ENCODE data around the gene PRUNE1. TPM values are rescaled to one million over a fixed set of nuclear protein-coding genes. Genes with fewer than 3 reads are reported as not detected.

The PRUNE1 gene
- total and polyA plus RNA-seq, 2 donors (not counting 1 experiment from before 2014, with no cell fraction given), result 6.3 to 16.6 TPM

DNA sequence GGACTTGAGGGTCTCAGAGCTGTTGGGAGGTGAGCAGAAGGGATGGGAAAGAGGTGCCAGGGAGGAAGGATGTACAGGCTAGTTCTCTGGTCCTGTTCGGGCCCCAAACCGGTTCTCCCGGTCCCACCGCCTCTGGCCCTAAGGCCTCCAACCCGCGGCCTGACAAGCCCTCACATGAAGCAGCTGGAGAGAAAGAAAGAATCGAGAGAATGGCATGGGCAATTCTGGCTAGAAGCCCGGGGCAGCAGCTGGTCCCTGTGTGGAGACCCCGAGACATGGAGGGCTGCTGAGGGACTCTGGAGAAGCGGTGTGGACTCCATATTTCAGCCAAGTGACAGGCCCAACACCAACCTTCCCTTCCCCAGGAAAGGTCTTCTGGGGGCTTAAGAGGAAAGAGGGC is 50.4 kb downstream of the PRUNE1 start:
- Histone ChIP-seq H3K4me2 (ENCODE audit: extremely low read depth, insufficient read depth, low read length) (peak overlapping the region; percentile 100), H3K27me3 (ENCODE audit: control insufficient read depth, insufficient read depth, low read length) (no peaks in the 10 kb centered on the region), H3K4me1 (ENCODE audit: control insufficient read depth, extremely low read depth, insufficient read depth, low read length) (peaks cover 15% of the 10 kb centered on the region), H3K9ac (ENCODE audit: insufficient read depth, low read length) (peak overlapping the region; percentile 97), H3K27ac (ENCODE audit: insufficient read depth, low read length) (peak overlapping the region; percentile 86), H3K4me3 (replicated peaks in 1 of 4; ENCODE audit: control extremely low read depth in 1 of 4, insufficient read depth in 1 of 4, low read depth in 3 of 4, low read length in 4 of 4) (peak overlapping the region; percentile 76 to 90 (median 82)), H4K20me1 (ENCODE audit: control insufficient read depth, extremely low read depth, insufficient read depth, low read length) (peaks cover 2% of the 10 kb centered on the region), H3K36me3 (ENCODE audit: control insufficient read depth, insufficient read depth, low read length) (peaks cover 18% of the 10 kb centered on the region), H3K79me2 (ENCODE audit: control insufficient read depth, insufficient read depth, low read length) (peaks cover 52% of the 10 kb centered on the region), H3K9me3 (ENCODE audit: control insufficient read depth, insufficient read depth, low read depth, low read length) (no peaks in the 10 kb centered on the region), H2AFZ (ENCODE audit: low read length) (no peak overlapping the region)
- TF ChIP-seq, protein P1, sequence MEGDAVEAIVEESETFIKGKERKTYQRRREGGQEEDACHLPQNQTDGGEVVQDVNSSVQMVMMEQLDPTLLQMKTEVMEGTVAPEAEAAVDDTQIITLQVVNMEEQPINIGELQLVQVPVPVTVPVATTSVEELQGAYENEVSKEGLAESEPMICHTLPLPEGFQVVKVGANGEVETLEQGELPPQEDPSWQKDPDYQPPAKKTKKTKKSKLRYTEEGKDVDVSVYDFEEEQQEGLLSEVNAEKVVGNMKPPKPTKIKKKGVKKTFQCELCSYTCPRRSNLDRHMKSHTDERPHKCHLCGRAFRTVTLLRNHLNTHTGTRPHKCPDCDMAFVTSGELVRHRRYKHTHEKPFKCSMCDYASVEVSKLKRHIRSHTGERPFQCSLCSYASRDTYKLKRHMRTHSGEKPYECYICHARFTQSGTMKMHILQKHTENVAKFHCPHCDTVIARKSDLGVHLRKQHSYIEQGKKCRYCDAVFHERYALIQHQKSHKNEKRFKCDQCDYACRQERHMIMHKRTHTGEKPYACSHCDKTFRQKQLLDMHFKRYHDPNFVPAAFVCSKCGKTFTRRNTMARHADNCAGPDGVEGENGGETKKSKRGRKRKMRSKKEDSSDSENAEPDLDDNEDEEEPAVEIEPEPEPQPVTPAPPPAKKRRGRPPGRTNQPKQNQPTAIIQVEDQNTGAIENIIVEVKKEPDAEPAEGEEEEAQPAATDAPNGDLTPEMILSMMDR (conservative IDR thresholded peaks at IDR 0.05 in 1 of 2, IDR thresholded peaks at IDR 0.05 in 1 of 2; ENCODE audit: low read depth in 1 of 2, low read length in 2 of 2), result no peak
- DNase-seq (ENCODE audit: low read depth in 2 of 2), result peak; percentile 18 to 27

DNA sequence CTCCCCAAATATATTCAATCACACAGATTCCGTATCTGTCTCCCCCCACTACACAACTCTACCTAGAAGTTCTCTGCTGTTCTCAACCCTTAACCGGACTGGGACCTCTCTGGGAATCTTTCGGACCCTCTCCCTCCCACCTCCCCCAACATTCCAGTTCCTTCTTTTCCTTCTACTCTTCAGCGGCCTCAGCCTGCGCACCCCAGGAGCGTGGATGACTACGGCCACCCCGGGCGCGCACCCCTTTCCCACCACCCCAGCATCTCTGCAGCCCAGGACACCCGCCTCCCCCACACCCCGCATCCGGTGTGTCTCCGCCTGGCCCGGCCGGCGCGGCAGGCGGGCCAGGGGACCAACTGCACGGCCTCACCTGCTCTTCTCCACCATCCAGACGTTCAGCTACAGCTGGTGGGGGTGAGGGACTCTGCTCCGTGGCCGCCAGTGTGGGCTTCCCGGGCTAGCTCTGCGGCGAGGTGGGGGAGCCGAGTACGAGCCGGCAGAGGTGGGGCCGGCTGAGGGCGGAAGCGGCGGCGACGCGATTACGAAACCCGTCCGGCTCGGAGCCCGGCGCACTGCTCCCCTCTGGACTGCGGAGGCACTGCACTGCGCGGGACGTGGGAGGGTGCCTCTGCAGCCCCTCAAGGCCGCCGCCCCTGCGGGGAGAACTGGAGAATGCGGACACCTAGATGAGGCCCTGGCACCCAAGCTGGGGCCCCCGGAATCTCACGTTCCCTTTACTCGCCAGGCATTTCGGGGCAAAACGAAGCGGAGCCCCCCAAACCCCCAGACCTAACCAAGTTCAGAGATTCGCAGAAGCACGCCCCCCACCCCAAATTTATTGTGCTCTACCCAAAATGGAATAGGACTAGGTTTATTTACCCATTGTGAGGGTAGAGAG is 51.1 kb downstream of the PRUNE1 start, which contains the start of gene CDC42SE1:
Gene CDC42SE1, minus strand, starts transcription at position 514 of the 898 bp plus-strand sequence. CDS start 3,892 bp downstream, outside the sequence.
- Histone ChIP-seq H3K4me3 (replicated peaks in 1 of 4; ENCODE audit: control extremely low read depth in 1 of 4, insufficient read depth in 1 of 4, low read depth in 3 of 4, low read length in 4 of 4) (peak within 1 kb of the TSS; percentile 76 to 90 (median 82)), H2AFZ (ENCODE audit: low read length) (peak within 1 kb of the TSS; percentile 72), H3K4me1 (ENCODE audit: control insufficient read depth, extremely low read depth, insufficient read depth, low read length) (peaks cover 15% of the 10 kb centered on the region), H3K27me3 (ENCODE audit: control insufficient read depth, insufficient read depth, low read length) (no peaks in the 10 kb centered on the region), H4K20me1 (ENCODE audit: control insufficient read depth, extremely low read depth, insufficient read depth, low read length) (peaks cover 2% of the 10 kb centered on the region), H3K36me3 (ENCODE audit: control insufficient read depth, insufficient read depth, low read length) (peaks cover 15% of the 10 kb centered on the region), H3K4me2 (ENCODE audit: extremely low read depth, insufficient read depth, low read length) (peak within 1 kb of the TSS; percentile 100), H3K79me2 (ENCODE audit: control insufficient read depth, insufficient read depth, low read length) (peaks cover 52% of the 10 kb centered on the region), H3K27ac (ENCODE audit: insufficient read depth, low read length) (peak within 1 kb of the TSS; percentile 86), H3K9ac (ENCODE audit: insufficient read depth, low read length) (peak within 1 kb of the TSS; percentile 97), H3K9me3 (ENCODE audit: control insufficient read depth, insufficient read depth, low read depth, low read length) (no peaks in the 10 kb centered on the region)
- peak; percentile 77 to 83 for DNase-seq (ENCODE audit: low read depth in 2 of 2)
- TF ChIP-seq EZH2 (IDR thresholded peaks at IDR 0.05; ENCODE audit: low read length, missing control alignments), result no peak
- TF ChIP-seq, protein P1 (conservative IDR thresholded peaks at IDR 0.05 in 1 of 2, IDR thresholded peaks at IDR 0.05 in 1 of 2; ENCODE audit: low read depth in 1 of 2, low read length in 2 of 2), result peak; percentile 64 to 69

DNA sequence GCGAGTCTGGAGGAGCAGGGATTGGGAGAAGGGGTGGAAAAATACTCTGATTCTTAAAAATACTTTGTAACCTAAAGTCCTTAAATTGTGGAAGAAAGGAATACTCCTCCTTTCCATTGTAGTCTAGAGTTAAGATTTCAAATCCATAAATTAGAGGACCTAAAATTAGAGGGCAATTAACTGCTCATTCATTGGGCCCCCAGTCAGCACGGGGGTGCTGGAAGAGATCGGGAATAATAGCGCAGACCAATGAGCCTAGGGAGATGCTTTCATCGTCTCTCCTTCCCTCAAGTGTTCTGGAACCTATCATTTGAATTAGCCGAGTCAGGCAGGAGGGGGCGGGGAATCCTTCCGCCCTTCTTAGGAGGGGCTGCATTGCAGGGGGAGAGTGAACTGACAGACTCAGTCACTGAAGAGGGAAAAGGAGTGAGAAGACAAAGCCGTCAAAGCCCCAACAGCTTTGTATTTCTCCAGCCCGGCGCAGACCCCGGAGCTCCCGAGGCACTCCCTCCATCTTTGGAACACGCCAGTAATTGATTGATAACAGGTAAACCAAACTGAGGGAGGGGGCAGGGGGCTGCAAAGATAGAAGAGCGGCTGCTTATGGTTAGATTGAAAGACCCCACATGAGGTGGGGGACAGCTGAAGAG is 51.9 kb downstream of the PRUNE1 start, which contains the start of gene MLLT11:
Gene MLLT11, plus strand, starts transcription at position 391 of the 650 bp plus-strand sequence. CDS start 6,828 bp downstream, outside the sequence.
- TF ChIP-seq EZH2 (IDR thresholded peaks at IDR 0.05; ENCODE audit: low read length, missing control alignments), result no peak
- TF ChIP-seq, protein P1 (conservative IDR thresholded peaks at IDR 0.05 in 1 of 2, IDR thresholded peaks at IDR 0.05 in 1 of 2; ENCODE audit: low read depth in 1 of 2, low read length in 2 of 2), result no peak
- peaks cover 2% of the 10 kb centered on the region for H4K20me1 ChIP-seq (ENCODE audit: control insufficient read depth, extremely low read depth, insufficient read depth, low read length)

More for the DNA sequence above, 51.9 kb downstream of the PRUNE1 start, which contains the start of gene MLLT11:
- peak within 1 kb of the TSS; percentile 97 for H3K9ac ChIP-seq (ENCODE audit: insufficient read depth, low read length)
- peak within 1 kb of the TSS; percentile 76 to 90 (median 82) for H3K4me3 ChIP-seq (replicated peaks in 1 of 4; ENCODE audit: control extremely low read depth in 1 of 4, insufficient read depth in 1 of 4, low read depth in 3 of 4, low read length in 4 of 4)
- peak within 1 kb of the TSS; percentile 72 for H2AFZ ChIP-seq (ENCODE audit: low read length)
- peak within 1 kb of the TSS; percentile 68 for H3K4me2 ChIP-seq (ENCODE audit: extremely low read depth, insufficient read depth, low read length)
- H3K27ac ChIP-seq (ENCODE audit: insufficient read depth, low read length), result peak within 1 kb of the TSS; percentile 86
- H3K79me2 ChIP-seq (ENCODE audit: control insufficient read depth, insufficient read depth, low read length), result peaks cover 49% of the 10 kb centered on the region
- peaks cover 15% of the 10 kb centered on the region for H3K4me1 ChIP-seq (ENCODE audit: control insufficient read depth, extremely low read depth, insufficient read depth, low read length)
- DNase-seq (ENCODE audit: low read depth in 2 of 2), result peak; percentile 58 to 86
- peaks cover 9% of the 10 kb centered on the region for H3K36me3 ChIP-seq (ENCODE audit: control insufficient read depth, insufficient read depth, low read length)
- no peaks in the 10 kb centered on the region for H3K9me3 ChIP-seq (ENCODE audit: control insufficient read depth, insufficient read depth, low read depth, low read length)
- H3K27me3 ChIP-seq (ENCODE audit: control insufficient read depth, insufficient read depth, low read length), result no peaks in the 10 kb centered on the region
